GM12873 (cell line): ENCODE measurements around the gene AHI1.

ENCODE experiments used
- CTCF ChIP-seq: IDR thresholded peaks from 2 replicates; pipeline ENCODE4 v1.5.1; 2012; ENCODE audit warnings: low read depth, mild to moderate bottlenecking, moderate library complexity, low read length, control low read depth; ENCODE audit not compliant: insufficient read depth; ENCODE audit errors: missing control alignments

Gene AHI1

GRCh38 chr6:135428078-135428477 is 69.5 kb downstream of the AHI1 start:
- TF ChIP-seq CTCF: no peak

GRCh38 chr6:135426833-135427232 is 70.7 kb downstream of the AHI1 start:
- TF ChIP-seq CTCF: no peak

GRCh38 chr6:135424385-135424784 is 73.2 kb downstream of the AHI1 start:
- no peak for TF ChIP-seq CTCF

- TF ChIP-seq CTCF: peak; percentile 61
Observed at GRCh38 chr6:135423649-135424128, 73.9 kb downstream of the AHI1 start.

GRCh38 chr6:135419162-135419561 is 78.4 kb downstream of the AHI1 start:
- TF ChIP-seq CTCF: no peak

GRCh38 chr6:135418040-135418760 is 79.3 kb downstream of the AHI1 start:
- no peak for TF ChIP-seq CTCF

- no peak for TF ChIP-seq CTCF
Observed at GRCh38 chr6:135412761-135413160, 84.8 kb downstream of the AHI1 start.
